ENCODE data around the gene DNAJC4. TPM values are rescaled to one million over a fixed set of nuclear protein-coding genes. Genes with fewer than 3 reads are reported as not detected.

The DNAJC4 gene
- total RNA-seq, 6 experiments from 2014 or later, result 21.7 to 29.5 (median 23.2) TPM

DNA sequence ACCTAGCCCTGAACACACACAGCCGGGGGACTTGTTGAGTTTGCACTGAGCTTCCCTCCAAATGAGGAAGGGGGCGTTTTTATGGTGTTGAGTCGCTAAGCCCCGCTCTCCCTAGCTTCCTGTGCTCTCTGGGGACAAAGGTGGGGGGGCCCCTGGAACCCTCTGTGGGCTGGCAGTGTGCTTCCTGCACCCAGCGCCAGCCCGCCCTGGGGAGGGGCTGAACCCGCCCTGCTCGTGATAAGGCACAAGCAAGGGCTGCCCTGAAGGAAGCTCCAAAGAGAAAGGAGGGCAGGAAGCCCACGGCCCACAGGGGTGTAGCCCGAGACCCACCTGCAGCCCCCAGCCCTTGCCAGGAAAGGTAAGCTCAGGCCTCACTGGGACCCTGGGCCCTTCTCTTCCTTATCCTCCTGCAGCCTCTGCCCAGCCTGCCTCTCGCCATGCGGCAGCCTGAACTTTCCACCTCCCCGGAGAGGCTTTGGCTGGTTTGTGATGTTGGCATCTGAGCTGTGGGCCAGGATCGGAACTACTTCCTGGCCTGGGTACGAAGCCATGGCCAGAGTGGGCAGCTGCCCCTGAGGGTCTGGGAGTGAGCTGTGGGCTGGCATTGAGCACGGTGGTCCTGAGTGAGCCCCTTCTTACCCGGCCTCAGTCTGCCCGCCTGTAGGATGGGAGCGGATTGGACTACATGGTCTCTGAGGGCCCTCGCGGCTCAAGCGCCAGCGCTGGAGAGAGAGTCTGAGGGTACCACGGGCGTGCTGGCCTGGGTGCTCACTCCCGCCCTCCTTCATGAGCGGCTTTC lies 23.7 kb upstream of the DNAJC4 start, which contains the start of gene FERMT3:
Gene FERMT3, plus strand, starts transcription at position 265 of the 799 bp plus-strand sequence. CDS start 644 bp downstream, outside the sequence.
- Mint-ChIP-seq H3K27ac (peak within 1 kb of the TSS; percentile 87), H3K9me3 (no peaks in the 10 kb centered on the region), H3K27me3 (ENCODE audit: insufficient read depth) (peaks cover 2% of the 10 kb centered on the region; the same call in 1 of the 2 replicates), H3K4me1 (ENCODE audit: low read depth) (peaks cover 27% of the 10 kb centered on the region), H3K36me3 (ENCODE audit: low read depth) (peaks cover 20% of the 10 kb centered on the region), H3K4me3 (peak within 1 kb of the TSS; percentile 34; the same call in 1 of the 2 replicates)
- TF ChIP-seq, protein P1, sequence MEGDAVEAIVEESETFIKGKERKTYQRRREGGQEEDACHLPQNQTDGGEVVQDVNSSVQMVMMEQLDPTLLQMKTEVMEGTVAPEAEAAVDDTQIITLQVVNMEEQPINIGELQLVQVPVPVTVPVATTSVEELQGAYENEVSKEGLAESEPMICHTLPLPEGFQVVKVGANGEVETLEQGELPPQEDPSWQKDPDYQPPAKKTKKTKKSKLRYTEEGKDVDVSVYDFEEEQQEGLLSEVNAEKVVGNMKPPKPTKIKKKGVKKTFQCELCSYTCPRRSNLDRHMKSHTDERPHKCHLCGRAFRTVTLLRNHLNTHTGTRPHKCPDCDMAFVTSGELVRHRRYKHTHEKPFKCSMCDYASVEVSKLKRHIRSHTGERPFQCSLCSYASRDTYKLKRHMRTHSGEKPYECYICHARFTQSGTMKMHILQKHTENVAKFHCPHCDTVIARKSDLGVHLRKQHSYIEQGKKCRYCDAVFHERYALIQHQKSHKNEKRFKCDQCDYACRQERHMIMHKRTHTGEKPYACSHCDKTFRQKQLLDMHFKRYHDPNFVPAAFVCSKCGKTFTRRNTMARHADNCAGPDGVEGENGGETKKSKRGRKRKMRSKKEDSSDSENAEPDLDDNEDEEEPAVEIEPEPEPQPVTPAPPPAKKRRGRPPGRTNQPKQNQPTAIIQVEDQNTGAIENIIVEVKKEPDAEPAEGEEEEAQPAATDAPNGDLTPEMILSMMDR (IDR thresholded peaks at IDR 0.05), result no peak
- DNase-seq, result no peak

DNA sequence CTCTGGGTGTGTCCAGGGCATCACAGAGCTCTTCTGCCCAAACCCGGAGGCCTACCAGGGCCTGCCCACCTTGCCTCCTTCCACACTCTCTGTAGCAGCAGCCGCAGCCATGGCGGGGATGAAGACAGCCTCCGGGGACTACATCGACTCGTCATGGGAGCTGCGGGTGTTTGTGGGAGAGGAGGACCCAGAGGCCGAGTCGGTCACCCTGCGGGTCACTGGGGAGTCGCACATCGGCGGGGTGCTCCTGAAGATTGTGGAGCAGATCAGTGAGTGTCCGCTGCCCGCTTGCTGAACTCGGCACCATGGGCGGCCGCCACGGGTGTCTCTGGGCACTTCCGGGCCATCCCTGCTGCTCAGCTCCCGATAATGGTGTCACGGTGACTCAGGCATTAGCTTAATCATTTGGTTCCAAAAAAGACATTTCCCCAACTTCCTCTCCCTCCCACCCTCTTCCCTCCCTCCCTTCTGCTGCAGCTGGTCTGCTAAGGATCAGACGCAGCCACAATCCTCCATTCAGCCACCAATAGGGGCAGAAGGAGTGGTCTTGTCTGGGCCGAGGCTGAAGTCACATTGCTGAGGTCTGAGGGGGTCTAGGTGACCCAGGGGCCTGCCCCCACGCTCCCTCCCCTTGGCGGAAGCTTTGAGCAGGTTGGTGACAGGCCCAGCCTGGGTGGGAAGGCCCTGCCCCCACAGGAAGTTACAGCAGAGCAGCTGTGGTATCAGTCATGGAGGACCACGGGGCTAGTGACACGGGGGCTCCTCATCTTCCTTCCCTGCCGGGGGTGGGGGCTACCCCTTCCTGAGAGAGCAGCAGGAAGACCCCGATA lies 22.9 kb upstream of the DNAJC4 start:
- Mint-ChIP-seq H3K27me3 (ENCODE audit: insufficient read depth) (peaks cover 2% of the 10 kb centered on the region), H3K9me3 (no peaks in the 10 kb centered on the region), H3K4me3 (peak overlapping the region; percentile 34), H3K36me3 (ENCODE audit: low read depth) (peaks cover 16% of the 10 kb centered on the region), H3K4me1 (ENCODE audit: low read depth) (peaks cover 22% of the 10 kb centered on the region), H3K27ac (peak overlapping the region; percentile 87)
- TF ChIP-seq, protein P1 (IDR thresholded peaks at IDR 0.05), result no peak
- DNase-seq, result peak; percentile 73

DNA sequence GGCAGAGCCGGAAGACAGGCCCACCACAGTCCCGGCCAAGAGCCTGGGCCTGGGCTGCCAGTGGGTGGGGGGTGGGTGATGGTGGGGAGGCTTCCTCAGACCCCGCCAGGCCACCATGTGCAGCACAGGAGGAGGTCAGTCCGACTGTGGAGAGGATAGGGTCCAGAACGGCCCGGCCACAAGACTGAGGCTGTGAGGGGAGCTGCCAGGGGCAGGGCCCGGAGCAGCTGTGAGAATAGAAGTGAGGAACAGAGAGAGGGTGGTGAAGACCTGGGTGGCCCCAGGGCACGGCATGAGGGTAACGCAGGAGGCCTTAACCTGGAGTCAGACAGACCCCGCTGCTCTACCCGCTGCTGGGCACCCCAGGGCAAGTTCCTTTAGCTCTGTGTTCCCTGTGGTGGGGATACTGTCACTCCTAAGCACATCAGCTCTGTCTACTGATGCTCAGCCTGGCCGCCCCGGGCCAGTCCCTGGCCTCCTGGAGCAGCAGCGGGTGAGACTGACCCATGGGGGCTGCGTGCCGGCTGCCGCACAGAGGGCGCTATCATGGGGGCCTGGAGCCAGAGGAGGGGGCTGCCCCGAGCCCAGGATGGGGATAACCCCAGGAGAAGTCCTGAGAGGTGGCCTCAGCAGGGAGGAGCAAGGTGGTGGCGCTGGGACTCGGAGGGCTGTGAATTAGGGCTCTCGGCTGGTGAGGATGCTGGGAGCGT lies 22.1 kb upstream of the DNAJC4 start:
- Mint-ChIP-seq H3K4me1 (ENCODE audit: low read depth) (peaks cover 22% of the 10 kb centered on the region), H3K27me3 (ENCODE audit: insufficient read depth) (peaks cover 2% of the 10 kb centered on the region), H3K36me3 (ENCODE audit: low read depth) (peaks cover 16% of the 10 kb centered on the region), H3K9me3 (no peaks in the 10 kb centered on the region), H3K27ac (peak overlapping the region; percentile 87), H3K4me3 (no peak overlapping the region; the same call in 1 of the 2 replicates)
- no peak for DNase-seq
- TF ChIP-seq, protein P1 (IDR thresholded peaks at IDR 0.05), result no peak

DNA sequence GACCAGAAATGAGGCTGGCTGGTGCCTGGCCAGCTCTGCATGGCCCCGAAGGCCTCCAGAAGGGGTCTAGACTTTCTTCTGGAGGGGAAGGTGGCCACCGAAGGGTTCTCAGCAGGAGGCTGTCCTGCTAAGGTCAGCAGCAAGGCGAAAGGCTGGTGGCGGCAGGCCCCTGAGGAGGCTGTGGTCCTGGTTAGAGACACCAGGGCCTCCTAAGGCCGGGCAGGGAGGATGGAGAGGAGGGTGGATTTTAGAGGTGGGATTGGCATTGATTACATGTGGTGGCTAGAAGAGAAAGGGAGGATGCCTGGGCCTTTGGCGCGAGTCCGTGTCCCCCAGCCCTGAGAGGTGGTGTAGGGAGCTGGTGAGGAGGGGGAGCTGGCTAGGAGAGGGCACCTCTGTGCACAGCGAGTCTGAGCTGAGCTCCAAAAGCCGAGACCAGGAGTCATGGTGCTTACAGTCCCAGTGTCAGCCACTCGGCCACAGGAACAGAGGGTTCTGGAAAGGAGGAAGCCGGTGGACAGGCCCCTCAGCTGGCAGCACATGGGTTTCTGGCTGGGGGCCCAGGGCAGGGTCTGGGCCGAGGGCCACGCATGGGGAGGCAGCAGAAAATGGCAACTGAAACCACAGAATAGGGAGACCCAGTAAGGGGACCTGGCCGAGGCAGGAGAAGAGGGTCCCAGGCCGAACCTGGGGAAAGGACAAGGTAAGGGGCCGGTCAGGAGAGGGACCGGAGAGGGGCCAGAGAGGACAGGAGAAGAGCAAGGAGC lies 21.4 kb upstream of the DNAJC4 start:
- Mint-ChIP-seq H3K36me3 (ENCODE audit: low read depth) (peaks cover 9% of the 10 kb centered on the region), H3K27me3 (ENCODE audit: insufficient read depth) (peaks cover 2% of the 10 kb centered on the region), H3K27ac (peak overlapping the region; percentile 38; the same call in 1 of the 2 replicates), H3K4me3 (no peak overlapping the region), H3K4me1 (ENCODE audit: low read depth) (peaks cover 20% of the 10 kb centered on the region), H3K9me3 (no peaks in the 10 kb centered on the region)
- TF ChIP-seq, protein P1 (IDR thresholded peaks at IDR 0.05), result no peak
- DNase-seq, result no peak

DNA sequence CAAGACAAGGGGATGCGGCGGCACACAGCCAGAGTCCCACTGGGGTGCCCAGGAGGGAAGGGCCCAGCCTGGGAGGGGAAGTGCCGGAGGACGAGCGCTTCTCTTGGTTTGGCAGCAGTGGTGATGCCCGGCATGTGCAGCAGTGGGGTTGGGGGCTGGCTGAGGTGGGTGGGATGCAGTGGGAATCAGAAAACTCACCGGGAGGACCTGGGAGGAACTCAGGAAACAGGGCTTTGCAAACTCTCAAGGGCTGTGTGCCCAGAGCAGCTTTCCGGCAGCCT lies 20.8 kb upstream of the DNAJC4 start:
- no peak for DNase-seq
- no peaks in the 10 kb centered on the region for H3K9me3 Mint-ChIP-seq
- H3K27me3 Mint-ChIP-seq (ENCODE audit: insufficient read depth), result peaks cover 2% of the 10 kb centered on the region
- H3K4me1 Mint-ChIP-seq (ENCODE audit: low read depth), result peaks cover 17% of the 10 kb centered on the region
- TF ChIP-seq, protein P1 (IDR thresholded peaks at IDR 0.05), result no peak
- H3K4me3 Mint-ChIP-seq, result no peak overlapping the region
- H3K36me3 Mint-ChIP-seq (ENCODE audit: low read depth), result peaks cover 4% of the 10 kb centered on the region
- H3K27ac Mint-ChIP-seq, result no peak overlapping the region
